ENCODE results near the gene UFM1. TPM values are rescaled to one million over a fixed set of nuclear protein-coding genes. Genes with fewer than 3 reads are reported as not detected.
"Not testable (repeated sequence)": the region's sequence is repeated elsewhere in the genome, so short reads cannot be mapped to it uniquely, and the experiment has no call there.

Gene UFM1
- total RNA-seq, 2 donors from 2014 or later = 40.9 to 87.4 TPM

- no peak for TF ChIP-seq CTCF (IDR thresholded peaks at IDR 0.05)
- Histone ChIP-seq H3K9me3 (no peaks in the 10 kb centered on the region), H3K27ac (no peak overlapping the region), H3K4me3 (no peak overlapping the region), H3K36me3 (no peaks in the 10 kb centered on the region), H3K4me1 (ENCODE audit: control insufficient read depth in 1 of 2, low read depth in 2 of 2) (no peaks in the 10 kb centered on the region), H3K27me3 (replicated peaks; ENCODE audit: insufficient read depth) (no peaks in the 10 kb centered on the region)
- DNase-seq (ENCODE audit: low spot score) (no peak), ATAC-seq (ENCODE audit: insufficient number of reproducible peaks, low FRiP score, low read depth) (no peak)
Measured at GRCh38 chr13:38365661-38366060, 16.0 kb downstream of the UFM1 start.

- no peaks in the 10 kb centered on the region for H3K9me3 ChIP-seq
- no peak for ATAC-seq (ENCODE audit: insufficient number of reproducible peaks, low FRiP score, low read depth)
- H3K4me1 ChIP-seq (ENCODE audit: control insufficient read depth in 1 of 2, low read depth in 2 of 2) = no peaks in the 10 kb centered on the region
- no peak overlapping the region for H3K4me3 ChIP-seq
- no peak overlapping the region for H3K27ac ChIP-seq
- TF ChIP-seq CTCF (IDR thresholded peaks at IDR 0.05) = no peak
- DNase-seq (ENCODE audit: low spot score) = no peak
- no peaks in the 10 kb centered on the region for H3K27me3 ChIP-seq (replicated peaks; ENCODE audit: insufficient read depth)
- no peaks in the 10 kb centered on the region for H3K36me3 ChIP-seq
Measured at GRCh38 chr13:38366954-38367645, 17.4 kb downstream of the UFM1 start.

- Histone ChIP-seq H3K27ac (no peak overlapping the region), H3K36me3 (no peaks in the 10 kb centered on the region), H3K4me3 (no peak overlapping the region), H3K27me3 (replicated peaks; ENCODE audit: insufficient read depth) (no peaks in the 10 kb centered on the region), H3K4me1 (ENCODE audit: control insufficient read depth in 1 of 2, low read depth in 2 of 2) (no peaks in the 10 kb centered on the region), H3K9me3 (no peaks in the 10 kb centered on the region)
- ATAC-seq (ENCODE audit: insufficient number of reproducible peaks, low FRiP score, low read depth) (no peak), DNase-seq (ENCODE audit: low spot score) (no peak)
- TF ChIP-seq CTCF (IDR thresholded peaks at IDR 0.05) = no peak
Measured at GRCh38 chr13:38369058-38369457, 19.4 kb downstream of the UFM1 start.

- DNase-seq (ENCODE audit: low spot score); H3K36me3 ChIP-seq; H3K27ac ChIP-seq; H3K4me3 ChIP-seq; ATAC-seq (ENCODE audit: insufficient number of reproducible peaks, low FRiP score, low read depth); H3K27me3 ChIP-seq (replicated peaks; ENCODE audit: insufficient read depth); H3K4me1 ChIP-seq (ENCODE audit: control insufficient read depth in 1 of 2, low read depth in 2 of 2); H3K9me3 ChIP-seq: not testable (repeated sequence)
Measured at GRCh38 chr13:38370096-38370495, 20.4 kb downstream of the UFM1 start.

- ATAC-seq (ENCODE audit: insufficient number of reproducible peaks, low FRiP score, low read depth) (no peak), DNase-seq (ENCODE audit: low spot score) (no peak)
- no peak for TF ChIP-seq CTCF (IDR thresholded peaks at IDR 0.05)
- H3K27me3 ChIP-seq (replicated peaks; ENCODE audit: insufficient read depth) = no peaks in the 10 kb centered on the region
- H3K4me1 ChIP-seq (ENCODE audit: control insufficient read depth in 1 of 2, low read depth in 2 of 2) = no peaks in the 10 kb centered on the region
- no peak overlapping the region for H3K4me3 ChIP-seq
- H3K27ac ChIP-seq = no peak overlapping the region
- H3K36me3 ChIP-seq = no peaks in the 10 kb centered on the region
- H3K9me3 ChIP-seq = no peaks in the 10 kb centered on the region
Measured at GRCh38 chr13:38372820-38373383, 23.3 kb downstream of the UFM1 start.

GRCh38 chr13:38376546-38376945 is 26.9 kb downstream of the UFM1 start:
- TF ChIP-seq CTCF (IDR thresholded peaks at IDR 0.05) = no peak

More at GRCh38 chr13:38376546-38376945, 26.9 kb downstream of the UFM1 start:
- no peak overlapping the region for H3K4me3 ChIP-seq
- DNase-seq (ENCODE audit: low spot score) (no peak), ATAC-seq (ENCODE audit: insufficient number of reproducible peaks, low FRiP score, low read depth) (no peak)
- H3K4me1 ChIP-seq (ENCODE audit: control insufficient read depth in 1 of 2, low read depth in 2 of 2) = no peaks in the 10 kb centered on the region
- no peaks in the 10 kb centered on the region for H3K27me3 ChIP-seq (replicated peaks; ENCODE audit: insufficient read depth)
- H3K27ac ChIP-seq = no peak overlapping the region
- H3K36me3 ChIP-seq = no peaks in the 10 kb centered on the region
- H3K9me3 ChIP-seq = no peaks in the 10 kb centered on the region

Measured in thoracic aorta (tissue), 2 donors.